SK-N-SH (cell line): Measurements from ENCODE around the gene IGF2R. TPM values are rescaled to one million over a fixed set of nuclear protein-coding genes. Genes with fewer than 3 reads are reported as not detected.

Experiments
- CTCF ChIA-PET: fragments of 300-600, 350-600 bp; formaldehyde crosslinking; extraction: SDS; loops from one replicate; lab custom pipeline; 2021; lab: Yijun Ruan, JAX
- POLR2A ChIA-PET: fragments of 350-600 bp; sonication (Branson Sonifier 250); formaldehyde crosslinking; extraction: SDS; loops from one replicate; lab custom pipeline; 2020; ENCODE audit warnings: antibody characterized with exemption, inconsistent platforms; lab: Yijun Ruan, JAX
- DNase-seq: peaks from one replicate; pipeline ENCODE4 v3.0.0; 2012
- H2AFZ ChIP-seq: fragments of 200-600 bp; sonication (generic); 2 replicates; pipeline ENCODE4 v1.8.1; 2016; ENCODE audit warnings: antibody characterized with exemption, mild to moderate bottlenecking, low read depth
- H3F3A ChIP-seq: fragments of 200-600 bp; sonication (generic); replicated peaks from 2 replicates; pipeline ENCODE3; 2016; ENCODE audit warnings: antibody characterized with exemption, mild to moderate bottlenecking; ENCODE audit not compliant: insufficient read depth
- H3K27ac ChIP-seq, 2 experiments: fragments of 200-500 bp in 1 of 2; fragments of 200-600 bp in 1 of 2; sonication (Bioruptor generic) in 1 of 2; sonication (generic), shearing (Covaris generic) in 1 of 2; 2 replicates each; pipeline versions ENCODE4 v1.5.1 to v1.6.1; 2014 to 2016; ENCODE audit warnings: low read depth in 2 of 2, inconsistent platforms in 1 of 2, low read length in 1 of 2, mild to moderate bottlenecking in 1 of 2, mixed read lengths in 1 of 2
- H3K27me3 ChIP-seq: fragments of 200-600 bp; sonication (generic), shearing (Covaris generic); 2 replicates; pipeline ENCODE4 v1.6.1; 2016; ENCODE audit warnings: mixed run types; ENCODE audit not compliant: insufficient read depth
- H3K36me3 ChIP-seq, 2 experiments: fragments of 200-500 bp in 1 of 2; fragments of 200-600 bp in 1 of 2; sonication (Bioruptor generic) in 1 of 2; sonication (generic) in 1 of 2; replicated peaks in 1 of 2; 2 replicates each; pipeline versions ENCODE3 to v1.5.1; 2014 to 2016; ENCODE audit warnings: low read length in 1 of 2, mild to moderate bottlenecking in 1 of 2; ENCODE audit not compliant: insufficient read depth in 2 of 2, control insufficient read depth in 1 of 2
- H3K4me1 ChIP-seq, 2 experiments: fragments of 200-500 bp in 1 of 2; fragments of 200-600 bp in 1 of 2; sonication (Bioruptor generic) in 1 of 2; sonication (generic), shearing (Covaris generic) in 1 of 2; 2 replicates each; pipeline versions ENCODE4 v1.5.1 to v1.6.1; 2014 to 2016; ENCODE audit warnings: low read depth in 1 of 2, low read length in 1 of 2, mixed run types in 1 of 2; ENCODE audit not compliant: insufficient read depth in 2 of 2, control insufficient read depth in 1 of 2
- H3K4me2 ChIP-seq: fragments of 200-600 bp; sonication (generic), shearing (Covaris generic); 2 replicates; pipeline ENCODE4 v1.6.1; 2017; ENCODE audit warnings: mixed run types
- H3K4me3 ChIP-seq, 2 experiments: fragments of 200-500 bp in 1 of 2; fragments of 200-600 bp in 1 of 2; sonication (Bioruptor generic) in 1 of 2; sonication (generic), shearing (Covaris generic) in 1 of 2; 2 replicates each; pipeline versions ENCODE4 v1.5.1 to v1.8.1; 2014 to 2016; ENCODE audit warnings: low read depth in 2 of 2, inconsistent platforms in 1 of 2, low read length in 1 of 2, mild to moderate bottlenecking in 1 of 2, mixed read lengths in 1 of 2, moderate library complexity in 1 of 2
- H3K79me2 ChIP-seq: fragments of 200-600 bp; sonication (generic); 2 replicates; pipeline ENCODE4 v1.8.1; 2017; ENCODE audit warnings: mild to moderate bottlenecking; ENCODE audit not compliant: insufficient read depth
- H3K9ac ChIP-seq: fragments of 200-600 bp; sonication (generic); 2 replicates; pipeline ENCODE4 v1.6.1; 2017; ENCODE audit warnings: mixed run types
- H3K9me2 ChIP-seq: fragments of 200-600 bp; sonication (generic); 2 replicates; pipeline ENCODE4 v1.6.1; 2017; ENCODE audit warnings: mixed run types
- H3K9me3 ChIP-seq: fragments of 200-600 bp; sonication (generic); 2 replicates; pipeline ENCODE4 v1.6.1; 2017; ENCODE audit warnings: mixed run types, mild to moderate bottlenecking, moderate library complexity
- H4K20me1 ChIP-seq: fragments of 200-600 bp; sonication (generic); 2 replicates; pipeline ENCODE4 v1.6.1; 2017; ENCODE audit warnings: mild to moderate bottlenecking, mixed run types; ENCODE audit not compliant: insufficient read depth
- CHD2 ChIP-seq: fragments of 150-350 bp; IDR thresholded peaks from 2 replicates; pipeline ENCODE4 v1.6.1; 2018; ENCODE audit warnings: low read length; ENCODE audit not compliant: partially characterized antibody
- CTCF ChIP-seq: fragments of 200-600 bp; sonication (generic); IDR thresholded peaks from 2 replicates; pipeline ENCODE4 v1.6.1; 2017; ENCODE audit warnings: antibody characterized with exemption, mild to moderate bottlenecking, moderate library complexity
- EZH2phosphoT487 ChIP-seq: fragments of 200-600 bp; sonication (generic); IDR thresholded peaks from 2 replicates; pipeline ENCODE4 v1.6.1; 2017; ENCODE audit warnings: low read depth, mixed run types, mild to moderate bottlenecking, antibody characterized with exemption, moderate library complexity, borderline replicate concordance
- FOXJ3 ChIP-seq: sonication (generic); formaldehyde crosslinking; IDR thresholded peaks from 2 replicates; pipeline ENCODE4 v1.5.1; 2020; ENCODE audit warnings: mild to moderate bottlenecking, missing genetic modification reagents
- FOXM1 ChIP-seq: IDR thresholded peaks from 2 replicates; pipeline ENCODE4 v1.4.0; 2012; ENCODE audit warnings: low read depth, mild to moderate bottlenecking
- GABPA ChIP-seq: IDR thresholded peaks from 2 replicates; pipeline ENCODE4 v1.4.0; 2012; ENCODE audit warnings: low read depth, mild to moderate bottlenecking
- GATA2 ChIP-seq: sonication (generic); formaldehyde crosslinking; IDR thresholded peaks from 2 replicates; pipeline ENCODE4 v1.5.0; 2020; ENCODE audit warnings: mild to moderate bottlenecking, missing genetic modification reagents
- IRF3 ChIP-seq: fragments of 150-350 bp; IDR thresholded peaks from 2 replicates; pipeline ENCODE4 v1.6.1; 2016; ENCODE audit warnings: mild to moderate bottlenecking, low read depth, low read length
- JUND ChIP-seq: IDR thresholded peaks from 2 replicates; pipeline ENCODE4 v1.4.0; 2012
- MAX ChIP-seq: IDR thresholded peaks from 2 replicates; pipeline ENCODE4 v1.4.0; 2012; ENCODE audit warnings: low read depth
- MEF2A ChIP-seq: IDR thresholded peaks from 2 replicates; pipeline ENCODE4 v1.4.0; 2012; ENCODE audit warnings: low read depth, borderline replicate concordance
- POLR2AphosphoS5 ChIP-seq: IDR thresholded peaks from 2 replicates; pipeline ENCODE4 v1.6.1; 2012; ENCODE audit warnings: low read depth, low read length
- RAD21 ChIP-seq: IDR thresholded peaks from 2 replicates; pipeline ENCODE4 v1.6.1; 2012; ENCODE audit warnings: mild to moderate bottlenecking, low read length
- RFX5 ChIP-seq: IDR thresholded peaks from 2 replicates; pipeline ENCODE4 v1.6.1; 2012; ENCODE audit warnings: mild to moderate bottlenecking, improper control_type of control experiment, low read length
- SIN3A ChIP-seq: IDR thresholded peaks from 2 replicates; pipeline ENCODE4 v1.6.1; 2012; ENCODE audit warnings: low read depth, mild to moderate bottlenecking, low read length, moderate library complexity, borderline replicate concordance
- TAF1 ChIP-seq: IDR thresholded peaks from 2 replicates; pipeline ENCODE4 v1.6.1; 2012; ENCODE audit warnings: low read depth, mild to moderate bottlenecking, low read length, moderate library complexity, borderline replicate concordance
- TEAD4 ChIP-seq: IDR thresholded peaks from 2 replicates; pipeline ENCODE4 v1.4.0; 2012; ENCODE audit warnings: mild to moderate bottlenecking, borderline replicate concordance; ENCODE audit not compliant: insufficient read depth
- USF2 ChIP-seq: fragments of 150-350 bp; IDR thresholded peaks from 2 replicates; pipeline ENCODE4 v1.6.1; 2017; ENCODE audit warnings: antibody characterized with exemption, low read length, low read depth, borderline replicate concordance
- ZBTB33 ChIP-seq: IDR thresholded peaks from 2 replicates; pipeline ENCODE4 v1.4.0; 2012; ENCODE audit warnings: low read depth, borderline replicate concordance
- WGBS: methylation state at CpG from one replicate; pipeline ENCODE4 v1.1.6; 2017; ENCODE audit warnings: low lambda C conversion rate; 5-methylcytosine and 5-hydroxymethylcytosine counted together
- polyA plus RNA-seq, 3 experiments: library from polyadenylated mRNA; depleted of rRNA; stranded (reverse); fragments of >200 nt; gene quantifications; 2 replicates each; pipeline ENCODE4 v1.2.3, GENCODE V29; 2012

The IGF2R gene
- polyA plus RNA-seq, 1 of the 3 experiments (the other 2 are of a cell fraction) = 45.0 TPM

GRCh38 chr6:160002882-160003281 lies 34.0 kb downstream of the IGF2R start:
- Histone ChIP-seq H3K27ac (no peak overlapping the region), H3K27me3 (no peaks in the 10 kb centered on the region; the same call in 1 of the 2 replicates), H3F3A (peaks cover 4% of the 10 kb centered on the region), H3K36me3 (peaks cover 3 to 5% of the 10 kb centered on the region in 2 experiments), H3K4me3 (no peak overlapping the region), H3K9ac (no peak overlapping the region), H4K20me1 (peaks cover 74% of the 10 kb centered on the region), H2AFZ (no peak overlapping the region), H3K9me2 (no peaks in the 10 kb centered on the region), H3K4me2 (no peak overlapping the region), H3K79me2 (peaks cover 74% of the 10 kb centered on the region), H3K9me3 (no peaks in the 10 kb centered on the region), H3K4me1 (peaks cover 0 to 2% of the 10 kb centered on the region in 2 experiments; a peak in 1 of 4 replicates)
- POLR2A ChIA-PET = no interaction called here
- no peak for TF ChIP-seq POLR2AphosphoS5
- TF ChIP-seq IRF3 = no peak
- TF ChIP-seq GABPA = no peak
- TF ChIP-seq MEF2A = no peak
- no peak for TF ChIP-seq EZH2phosphoT487
- TF ChIP-seq JUND = no peak
- no peak for TF ChIP-seq RAD21
- no peak for TF ChIP-seq CHD2
- TF ChIP-seq GATA2 (CRISPR knock-in tag) = no peak
- no peak for TF ChIP-seq CTCF
- TF ChIP-seq RFX5 = no peak
- TF ChIP-seq USF2 = no peak
- TF ChIP-seq FOXM1 = no peak
- no peak for TF ChIP-seq MAX
- no peak for TF ChIP-seq SIN3A
- TF ChIP-seq TEAD4 = no peak
- TF ChIP-seq ZBTB33 = no peak
- TF ChIP-seq FOXJ3 (CRISPR knock-in tag) = no peak
- TF ChIP-seq TAF1 = no peak
- WGBS = 92% methylated on average over 2 of the region's 2 CpGs
- no peak for DNase-seq
- CTCF ChIA-PET = no interaction called here
